Activated T-cell treated with anti-CD3 and anti-CD28 coated beads for 4 hours (primary cell): ENCODE data around the gene NUCKS1.
A peak's percentile ranks its signal among the peaks of the same experiment; 100 is the strongest.

Experiments
- DNase-seq: peaks from one replicate; pipeline ENCODE4 v3.0.0-alpha.2; 2020

Gene NUCKS1

DNA sequence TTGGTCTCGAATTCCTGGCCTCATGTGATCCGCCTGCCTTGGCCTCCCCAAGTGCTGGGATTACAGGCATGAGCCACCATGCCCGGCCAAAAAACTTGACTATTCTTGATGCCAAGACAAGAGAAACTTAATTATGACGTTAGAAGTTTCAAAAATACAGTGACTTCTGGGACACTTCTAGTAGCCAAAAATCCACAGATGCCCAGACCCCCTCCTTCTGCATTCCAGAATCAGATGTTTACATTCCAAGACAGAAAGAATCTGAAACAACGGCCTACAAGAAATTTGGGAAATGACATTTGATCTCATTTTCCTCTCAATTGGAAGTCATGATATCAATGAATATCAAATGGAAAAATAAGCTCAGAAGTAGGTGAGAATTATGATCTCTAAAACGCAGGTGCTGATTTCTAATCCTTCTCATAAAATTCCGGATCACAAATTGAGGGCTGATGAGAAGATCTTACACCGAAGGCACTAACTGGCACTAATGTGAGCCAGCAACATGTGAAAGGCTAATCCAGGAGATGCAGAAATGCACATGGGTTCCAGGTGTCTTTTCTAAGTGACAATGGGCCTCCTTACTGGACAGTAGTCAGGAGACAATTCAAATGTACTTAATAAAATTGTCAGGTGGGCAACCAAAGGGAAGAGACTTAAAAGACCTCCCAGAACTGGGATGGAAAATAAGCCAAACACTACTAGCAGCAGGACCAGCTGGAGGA, 19.8 kb upstream of the NUCKS1 start:
- DNase-seq = no peak

DNA sequence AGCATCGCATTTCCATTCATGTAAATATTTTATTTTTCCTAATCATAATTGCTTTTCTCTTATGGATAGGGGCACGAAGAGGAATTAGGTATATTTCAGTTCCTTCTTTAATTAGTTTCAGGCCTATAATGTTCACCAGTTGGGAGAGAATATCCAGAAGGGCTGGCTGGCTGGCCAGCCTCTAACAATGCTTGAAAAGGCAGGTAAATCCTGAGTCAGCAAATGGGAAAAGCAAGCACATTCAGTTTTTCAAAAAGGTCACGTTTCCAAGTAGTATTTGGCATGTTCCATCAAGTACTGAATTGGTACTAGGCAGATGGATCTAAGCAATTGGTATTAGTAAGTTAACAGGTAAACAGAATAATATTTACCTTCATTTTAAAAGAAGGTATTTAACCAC, 17.3 kb upstream of the NUCKS1 start:
- no peak for DNase-seq

DNA sequence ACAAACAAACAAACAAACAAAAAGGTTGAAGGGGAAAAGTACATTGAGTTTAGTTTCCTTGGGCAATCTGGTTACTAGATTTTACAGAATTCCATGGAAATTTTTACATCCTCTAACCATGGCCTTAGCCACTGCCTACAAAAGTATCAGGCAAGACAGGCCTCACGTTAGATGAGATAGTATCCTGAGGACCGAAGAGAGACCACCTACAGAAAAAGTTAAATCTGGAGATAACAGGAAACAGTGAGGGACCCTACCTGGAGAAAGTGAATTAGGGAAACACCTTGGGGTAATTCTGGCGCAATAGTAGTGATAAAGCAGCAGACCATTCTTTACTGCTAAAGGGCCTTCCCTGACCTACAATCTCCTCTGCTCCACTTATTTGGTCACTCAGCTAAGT, 16.6 kb upstream of the NUCKS1 start:
- no peak for DNase-seq

DNA sequence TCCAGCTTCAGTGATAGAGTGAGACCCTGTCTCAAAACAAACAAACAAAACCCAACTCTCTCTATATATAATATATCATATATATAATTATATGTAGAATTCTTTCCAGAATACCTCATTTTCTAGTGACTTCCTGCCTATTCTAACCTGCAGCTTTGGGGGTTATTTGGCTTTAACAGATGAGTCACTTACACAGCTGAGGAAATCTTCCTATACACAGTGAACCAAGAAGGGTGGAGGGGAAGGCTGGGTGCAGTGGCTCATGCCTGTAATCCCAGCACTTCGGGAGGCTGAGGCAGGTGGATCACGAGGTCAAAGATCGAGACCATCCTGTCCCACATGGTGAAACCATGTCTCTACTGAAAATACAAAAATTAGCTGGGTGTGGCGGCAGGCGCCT, 16.1 kb upstream of the NUCKS1 start:
- DNase-seq = no peak

DNA sequence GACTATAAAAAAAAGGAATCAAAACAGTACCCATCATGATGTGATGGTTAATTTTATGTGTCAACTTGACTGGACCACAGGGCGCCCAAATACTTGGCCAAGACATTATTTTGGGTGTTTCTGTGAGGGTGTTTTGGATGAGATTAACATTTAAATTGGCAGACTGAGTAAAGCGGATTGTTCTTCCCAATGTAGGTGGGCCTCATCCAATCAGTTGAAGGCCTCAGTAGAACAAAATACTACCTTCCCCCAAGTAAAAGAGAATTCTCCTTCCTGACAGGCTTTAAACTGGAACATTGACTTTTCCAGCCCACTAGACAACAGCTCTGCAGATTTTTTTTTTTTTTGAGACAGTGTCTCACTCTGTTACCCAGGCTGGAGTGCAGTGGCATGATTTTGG, 14.6 kb upstream of the NUCKS1 start:
- DNase-seq = no peak

DNA sequence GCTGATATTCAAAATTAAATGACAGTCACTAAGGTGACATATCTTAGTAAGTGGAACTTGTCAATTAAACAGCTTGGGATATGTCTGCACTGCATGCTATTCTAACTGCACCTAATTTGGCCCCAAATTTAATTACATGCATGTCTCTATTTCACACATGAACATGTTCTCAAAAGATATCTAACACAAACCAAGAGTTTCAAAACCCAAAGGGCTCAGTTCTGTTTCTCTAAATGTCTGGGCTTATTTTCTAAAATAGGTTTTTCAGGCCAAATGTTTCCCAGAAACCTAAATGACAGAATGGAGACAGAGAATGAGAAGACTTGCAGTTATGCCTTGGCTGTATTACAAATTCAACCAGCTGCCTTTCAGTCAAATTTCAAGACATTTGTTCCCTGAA, 14.0 kb upstream of the NUCKS1 start:
- DNase-seq = no peak

DNA sequence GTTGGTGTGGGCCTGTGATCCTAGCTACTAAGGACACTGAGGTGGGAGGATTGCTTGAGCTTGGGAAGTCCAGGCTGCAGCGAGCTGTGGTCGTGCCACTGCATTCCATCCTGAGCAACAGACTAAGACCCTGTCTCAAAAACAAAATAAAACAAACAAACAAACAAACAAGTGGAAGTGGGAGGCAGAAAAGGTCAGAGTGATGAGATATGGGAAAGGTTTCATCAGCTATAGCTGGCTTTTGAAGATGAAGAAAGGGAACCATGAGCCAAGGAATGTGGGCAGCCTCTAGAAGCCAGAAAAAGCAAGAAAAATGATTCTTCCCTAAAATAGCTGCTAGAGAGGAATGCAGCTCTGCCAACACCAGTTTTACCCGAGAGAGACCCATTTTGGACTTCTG, 10.6 kb upstream of the NUCKS1 start:
- no peak for DNase-seq

DNA sequence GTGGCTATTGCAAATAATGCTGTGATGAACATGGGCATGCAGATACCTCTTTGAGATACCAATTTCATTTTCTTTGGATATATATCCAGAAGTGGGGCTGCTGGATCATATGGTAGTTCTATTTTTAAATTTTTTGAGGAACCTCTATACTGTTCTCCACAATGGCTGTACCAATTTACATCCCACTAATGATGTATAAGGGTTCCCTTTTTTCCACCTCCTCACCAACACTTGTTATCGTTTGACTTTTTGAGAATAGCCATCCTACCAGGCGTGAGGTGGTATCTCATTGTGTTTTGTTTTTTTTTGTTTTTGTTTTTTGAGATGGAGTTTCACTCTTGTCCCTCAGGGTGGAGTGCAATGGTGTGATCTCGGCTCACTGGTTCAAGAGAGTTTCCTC, 6.6 kb upstream of the NUCKS1 start:
- DNase-seq = no peak

DNA sequence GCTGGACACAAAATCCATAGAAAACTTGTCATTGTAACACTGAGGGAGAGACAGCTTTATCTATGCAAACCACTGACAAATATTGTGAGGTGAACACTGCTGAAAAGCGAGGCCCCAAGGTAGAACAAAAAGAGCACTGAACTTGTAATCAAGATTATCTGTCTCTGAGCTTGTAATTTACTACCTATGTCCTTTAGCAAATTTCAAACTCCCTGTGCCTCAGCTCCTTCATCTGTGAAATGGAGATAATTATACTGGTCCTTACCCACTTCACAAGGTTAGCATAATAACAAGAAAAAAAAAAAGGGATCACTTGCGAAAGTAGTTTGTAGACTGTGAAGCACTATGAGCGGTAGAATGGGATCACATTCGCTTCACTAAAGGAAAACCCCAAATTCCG, 4.9 kb upstream of the NUCKS1 start:
- no peak for DNase-seq

DNA sequence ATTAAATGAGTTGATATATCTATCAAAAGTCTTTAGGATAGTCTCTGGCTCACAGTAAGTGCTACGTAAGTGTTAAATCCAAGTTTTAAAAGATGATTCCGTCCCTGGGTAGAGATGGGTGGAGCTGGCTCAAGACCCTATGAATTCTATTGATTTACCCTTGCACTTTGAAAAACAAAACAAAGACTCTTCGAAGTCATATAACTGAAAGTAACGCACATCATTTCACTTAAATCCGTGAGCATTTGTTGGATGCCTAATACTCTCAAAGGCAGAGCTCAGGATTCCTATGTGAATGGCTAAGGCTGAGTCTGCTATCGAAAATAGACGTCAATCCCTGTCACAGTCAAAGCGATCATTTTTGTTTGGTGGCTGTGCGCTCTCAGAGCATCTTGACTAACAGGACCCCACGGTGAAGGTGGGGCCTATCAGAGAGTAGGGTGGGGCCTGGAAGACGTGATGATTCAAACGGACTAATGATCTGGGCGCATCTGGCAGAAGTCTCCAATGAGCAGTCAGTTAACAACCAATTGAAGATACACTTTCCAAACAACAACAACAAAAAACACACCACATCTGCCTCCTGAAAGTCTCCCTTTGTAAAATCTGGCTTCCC, 1.2 kb upstream of the NUCKS1 start:
- DNase-seq = no peak

DNA sequence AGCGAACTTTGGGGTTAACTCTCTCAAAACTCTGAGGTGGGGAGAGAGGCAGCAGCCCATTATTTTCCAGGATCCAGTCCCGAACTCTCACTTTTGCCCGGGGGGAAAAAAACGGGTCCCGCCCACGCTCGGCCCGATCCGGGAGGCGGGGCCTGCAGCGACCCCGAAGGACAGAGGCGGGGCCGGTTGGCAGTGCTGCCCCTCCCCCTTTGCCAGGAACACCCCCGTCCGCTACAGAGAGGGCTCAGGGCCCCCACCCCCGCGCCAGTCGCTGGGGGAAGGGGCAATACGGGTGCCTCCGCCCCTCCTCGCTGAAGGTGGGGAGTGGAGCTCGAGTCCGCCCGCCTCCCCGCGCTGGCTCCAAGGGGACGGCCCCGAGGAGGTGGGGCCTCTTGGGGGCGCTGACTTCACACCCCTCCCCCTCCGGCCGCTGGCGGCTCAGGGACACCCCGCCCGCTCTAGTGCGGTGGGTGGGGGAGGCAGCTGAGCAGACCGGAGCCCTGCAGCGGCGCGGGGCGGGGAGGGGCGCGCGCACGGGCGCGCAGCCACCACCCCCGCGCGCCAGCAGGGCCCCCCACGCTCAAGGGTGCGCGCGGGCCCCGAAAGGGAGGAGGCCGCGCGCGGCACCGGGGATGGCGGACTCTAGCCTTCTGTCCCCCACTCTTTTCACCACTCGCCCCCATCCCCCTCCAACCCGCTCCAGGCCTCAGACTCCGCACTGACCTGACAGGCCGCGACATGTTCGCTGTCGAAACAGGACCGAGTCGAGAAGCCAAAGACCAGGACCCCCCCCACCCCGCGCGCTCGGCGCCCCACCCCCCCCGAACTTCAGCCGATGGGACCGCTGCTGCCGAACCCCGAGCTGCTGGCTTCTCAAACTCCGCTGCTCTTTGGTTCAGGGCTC, 496 bp downstream of the NUCKS1 start:
- DNase-seq = peak; percentile 93

DNA sequence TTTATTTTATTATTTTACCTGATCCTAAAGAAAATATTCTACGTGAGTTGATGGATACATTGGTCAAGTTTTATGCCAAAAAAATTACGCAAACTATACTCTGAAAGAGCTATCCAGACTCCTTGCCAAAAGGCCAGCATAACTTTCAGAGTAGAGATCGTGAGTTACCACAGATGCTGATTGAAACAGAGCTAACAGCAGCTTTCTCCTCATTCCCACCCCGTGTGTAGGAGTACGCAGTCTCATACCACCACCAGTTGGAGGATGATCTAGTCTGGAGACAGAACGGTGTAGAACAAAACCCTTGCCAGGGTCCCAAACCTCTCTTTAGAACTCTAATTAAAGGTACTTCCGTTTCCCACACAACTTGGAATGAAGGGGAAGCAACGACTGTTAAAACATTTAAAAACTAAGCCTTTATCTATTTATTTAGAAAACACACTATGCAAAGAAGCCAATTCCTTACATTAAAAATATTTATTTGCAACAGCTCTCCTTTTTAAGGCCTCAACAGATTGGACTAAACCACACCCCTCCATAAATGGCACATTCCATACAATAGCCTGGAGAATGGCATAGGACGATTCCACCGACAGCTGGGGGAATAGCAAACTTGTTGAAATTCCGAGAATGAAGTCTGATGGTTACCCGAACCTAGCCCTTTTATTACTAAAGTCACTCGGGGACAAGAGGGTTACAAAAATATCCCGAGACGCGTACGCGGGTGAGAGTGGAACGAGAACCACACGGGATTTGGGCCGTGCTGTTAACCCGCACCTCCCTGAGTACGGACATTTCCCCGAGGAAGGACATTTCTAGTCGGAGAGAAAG, 1.4 kb downstream of the NUCKS1 start:
- peak; percentile 6 for DNase-seq

DNA sequence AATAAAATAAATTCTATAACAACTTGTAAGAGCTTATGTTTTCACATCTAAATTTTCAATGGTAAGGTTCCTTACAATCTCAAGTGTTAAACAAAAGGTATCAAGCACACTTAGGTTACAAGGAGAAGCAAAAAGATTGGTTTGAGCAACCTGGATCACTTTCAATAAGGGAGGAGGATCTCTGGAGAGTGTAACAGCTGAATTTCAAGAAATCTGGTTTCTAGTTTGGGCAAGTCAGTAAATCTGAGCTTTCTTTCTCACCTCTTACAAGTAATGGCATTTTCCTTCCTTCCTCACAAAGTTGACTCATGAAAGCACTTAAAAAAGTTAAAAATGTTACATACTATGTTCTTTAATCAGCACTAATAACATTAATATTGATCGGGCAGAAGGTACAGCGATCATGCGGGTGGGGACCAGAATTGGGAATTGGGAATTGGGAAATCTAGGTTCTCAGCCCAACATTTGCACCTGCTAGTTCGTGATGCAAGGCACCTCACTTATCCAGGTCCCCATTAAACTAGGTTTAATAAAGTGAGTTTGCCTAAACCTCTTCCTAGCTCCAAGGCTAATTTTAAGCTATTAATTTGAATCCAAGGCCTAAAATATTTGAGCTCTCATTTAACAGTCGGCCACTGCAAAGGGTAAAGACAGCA, 3.1 kb downstream of the NUCKS1 start:
- no peak for DNase-seq

DNA sequence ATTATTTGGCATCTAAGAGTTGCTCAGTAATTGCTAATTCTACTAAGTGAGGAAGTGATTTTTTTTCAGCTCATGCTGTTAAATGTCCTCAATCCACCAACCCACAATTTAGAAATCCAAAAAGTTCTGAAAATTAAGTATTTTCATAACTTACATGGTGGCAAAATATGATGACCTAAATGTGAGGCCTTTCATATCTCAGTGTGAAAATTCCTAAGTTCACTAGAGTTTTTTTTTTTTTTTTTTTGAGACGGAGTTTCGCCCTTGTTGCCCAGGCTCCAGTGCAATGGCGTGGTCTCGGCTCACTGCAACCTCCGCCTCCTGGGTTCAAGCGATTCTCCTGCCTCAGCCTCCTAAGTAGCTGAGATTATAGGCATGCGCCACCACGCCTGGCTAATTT, 5.6 kb downstream of the NUCKS1 start:
- no peak for DNase-seq

DNA sequence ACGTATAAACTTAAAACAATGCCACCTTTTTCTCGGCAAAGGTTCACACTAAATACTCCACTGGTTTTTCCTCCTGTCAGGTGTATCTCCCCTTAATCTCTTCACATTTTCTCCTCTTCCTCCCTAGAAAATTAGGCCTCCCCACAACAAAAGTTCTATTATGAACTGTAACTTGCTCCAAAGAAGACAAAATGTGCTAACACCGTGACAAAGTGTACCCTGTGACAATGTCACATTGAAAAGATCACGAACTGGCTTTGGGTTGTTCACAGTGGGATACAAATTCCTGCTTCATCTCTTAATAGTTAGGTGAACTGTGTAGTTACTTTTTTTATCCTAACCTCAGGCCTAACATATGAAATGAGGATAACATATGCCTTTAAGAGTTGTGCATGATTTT, 6.0 kb downstream of the NUCKS1 start:
- no peak for DNase-seq

DNA sequence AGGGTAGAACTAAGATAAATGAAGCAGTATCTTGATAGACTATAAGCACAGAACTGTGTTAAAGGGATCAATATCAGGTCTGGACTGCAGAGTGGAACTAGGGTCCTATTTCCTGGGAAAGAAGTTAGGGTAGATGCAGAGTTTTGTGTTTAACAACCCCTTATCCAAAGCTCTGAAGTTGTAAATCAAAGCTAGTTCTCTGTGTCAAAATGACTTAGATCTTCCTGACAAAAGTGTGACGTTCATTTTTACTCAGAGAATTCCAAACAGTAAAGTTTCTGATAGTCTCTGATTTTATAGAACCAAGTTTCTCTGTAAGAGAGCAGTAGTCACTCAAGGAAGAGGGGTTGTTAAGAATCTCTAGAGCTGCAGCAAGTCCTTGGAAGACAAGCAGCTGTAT, 8.3 kb downstream of the NUCKS1 start:
- DNase-seq = no peak

DNA sequence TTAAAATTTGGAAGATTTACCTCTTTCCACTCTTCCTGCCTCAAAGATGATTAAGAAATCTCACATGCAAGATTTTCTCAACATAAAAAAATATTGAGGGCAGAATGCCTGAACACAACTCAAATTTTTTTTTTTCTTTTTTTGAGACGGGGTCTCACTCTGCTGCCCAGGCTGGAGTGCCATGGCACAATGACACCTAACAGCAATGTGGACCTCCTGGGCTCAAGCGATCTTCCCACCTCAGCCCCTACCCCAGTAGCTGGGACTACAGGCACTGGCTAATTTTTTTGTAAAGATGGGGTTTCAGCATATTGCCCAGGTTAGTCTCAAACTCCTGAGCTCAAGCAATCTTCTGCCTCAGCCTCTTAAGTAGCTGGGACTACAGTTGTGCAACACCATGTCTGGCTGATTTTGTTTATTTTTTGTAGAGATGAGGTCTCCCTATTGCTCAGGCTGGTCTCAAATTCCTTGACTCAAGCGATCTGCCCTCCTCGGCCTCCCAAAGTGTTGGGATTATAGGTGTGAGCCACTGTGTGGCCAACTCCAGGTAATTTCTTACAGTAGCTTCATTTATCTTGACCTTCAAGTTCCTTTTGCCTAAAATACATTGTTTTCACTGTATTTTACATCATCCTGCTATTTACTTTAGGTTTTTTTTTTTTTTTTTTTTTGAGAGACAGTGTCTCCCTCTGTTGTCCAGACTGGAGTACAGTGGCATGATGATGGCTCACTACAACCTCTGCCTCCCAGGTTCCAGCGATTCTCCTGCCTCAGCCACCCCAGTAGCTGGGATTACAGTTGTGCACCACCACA, 10.4 kb downstream of the NUCKS1 start:
- no peak for DNase-seq

DNA sequence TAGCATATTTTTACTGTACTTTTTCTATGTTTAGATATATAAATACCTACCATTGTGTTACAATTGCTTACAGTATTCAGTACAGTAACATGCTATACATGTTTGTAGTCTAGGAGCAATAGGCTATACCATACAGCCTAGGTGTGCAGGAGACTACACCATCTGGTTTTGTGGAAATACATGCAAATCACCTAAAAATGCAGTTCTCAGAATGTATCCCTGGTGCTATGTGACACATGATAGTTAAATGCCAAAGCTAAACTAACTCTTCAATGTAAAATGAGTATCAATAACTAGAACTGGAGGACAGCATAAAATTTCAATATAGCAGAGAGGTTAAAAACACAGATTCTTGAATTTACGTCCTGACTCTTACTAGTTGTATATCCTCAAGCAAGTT, 14.8 kb downstream of the NUCKS1 start:
- DNase-seq = no peak

DNA sequence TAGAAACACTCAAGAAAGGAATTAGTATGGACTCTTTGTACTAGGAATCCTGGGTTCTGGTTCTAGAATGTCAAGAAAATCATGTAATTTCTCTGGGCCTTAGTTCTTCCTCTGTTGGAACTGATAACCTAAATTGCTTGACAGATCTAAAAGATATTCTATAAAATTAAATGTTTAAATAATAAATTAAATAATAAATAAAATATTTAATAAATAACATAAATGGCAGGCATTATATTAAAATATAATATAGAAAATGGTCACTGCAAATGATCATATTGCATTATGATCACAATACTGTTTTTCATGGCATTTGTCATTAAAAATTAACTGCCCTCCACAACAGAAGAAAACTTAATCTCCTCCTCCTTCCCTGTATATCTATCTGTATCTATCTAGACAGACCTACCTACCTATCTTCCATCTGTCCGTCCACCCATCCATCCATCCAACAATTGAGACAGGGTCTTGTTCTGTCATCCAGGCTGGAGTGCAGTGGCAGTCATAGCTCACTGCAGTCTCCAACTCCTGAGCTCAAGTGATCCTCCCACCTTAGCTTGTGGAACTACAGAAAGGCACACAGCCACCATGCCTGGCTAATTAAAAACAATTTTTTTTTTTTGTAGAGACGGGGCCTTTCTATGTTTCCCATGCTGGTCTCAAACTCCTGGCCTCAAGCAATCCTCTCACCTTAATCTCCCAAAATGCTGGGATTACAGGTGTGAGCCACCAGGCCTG, 16.4 kb downstream of the NUCKS1 start:
- no peak for DNase-seq

DNA sequence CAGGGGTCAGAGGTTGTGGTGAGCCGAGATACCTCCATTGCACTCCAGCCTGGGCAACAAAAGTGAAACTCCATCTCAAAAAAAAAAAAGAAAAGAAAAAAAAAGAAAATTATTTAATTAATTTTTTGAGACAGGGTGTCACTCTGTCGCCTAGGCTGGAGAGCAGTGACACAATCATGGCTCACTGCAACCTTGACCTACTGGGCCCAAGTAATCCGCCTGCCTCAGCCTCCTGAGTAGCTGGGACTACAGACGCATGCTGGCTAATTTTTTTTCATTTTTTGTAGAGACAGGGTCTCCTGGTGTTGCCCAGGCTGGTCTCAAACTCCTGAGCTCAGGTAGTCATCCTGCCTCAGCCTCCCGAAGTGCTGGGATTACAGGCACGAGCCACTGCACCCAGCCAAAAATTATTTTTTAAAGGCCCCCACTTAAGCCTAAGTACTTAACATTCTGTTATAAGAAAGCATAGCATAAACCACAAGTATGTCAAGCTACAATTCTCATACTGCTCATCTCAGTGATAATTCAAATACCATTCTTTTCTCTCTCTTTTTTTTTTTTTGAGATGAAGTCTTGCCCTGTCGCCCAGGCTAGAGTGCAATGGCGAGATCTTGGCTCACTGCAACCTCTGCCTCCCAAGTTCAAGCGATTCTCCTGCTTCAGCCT, 19.9 kb downstream of the NUCKS1 start:
- no peak for DNase-seq
